Smooth muscle cell (in vitro differentiated cells): ENCODE data around the gene TCERG1L. TPM values are rescaled to one million over a fixed set of nuclear protein-coding genes. Genes with fewer than 3 reads are reported as not detected.

Experiments
- DNase-seq: peaks from one replicate; lab custom pipeline; 2025; ENCODE audit not compliant: unreplicated experiment; lab: John Stamatoyannopoulos, UW
- H2AFZ ChIP-seq: fragments of 200-600 bp; sonication (generic); 2 replicates; pipeline ENCODE4 v1.6.0; 2016; ENCODE audit warnings: antibody characterized with exemption, low read depth, mild to moderate bottlenecking
- H3F3A ChIP-seq: fragments of 200-600 bp; sonication (generic); 2 replicates; pipeline ENCODE4 v1.6.0; 2017; ENCODE audit warnings: antibody characterized with exemption, low read depth
- H3K27ac ChIP-seq: fragments of 200-600 bp; sonication (generic); 2 replicates; pipeline ENCODE4 v1.5.1; 2016; ENCODE audit warnings: low read depth, mild to moderate bottlenecking
- H3K27me3 ChIP-seq: fragments of 200-600 bp; sonication (generic); 2 replicates; pipeline ENCODE4 v1.6.1; 2016; ENCODE audit warnings: low read depth, mild to moderate bottlenecking
- H3K36me3 ChIP-seq: fragments of 200-600 bp; sonication (generic); 2 replicates; pipeline ENCODE4 v1.5.1; 2016; ENCODE audit warnings: low read depth
- H3K4me1 ChIP-seq: fragments of 200-600 bp; sonication (generic); 2 replicates; pipeline ENCODE4 v1.5.1; 2016; ENCODE audit warnings: low read depth
- H3K4me2 ChIP-seq: fragments of 200-600 bp; sonication (generic); 2 replicates; pipeline ENCODE4 v1.6.0; 2016; ENCODE audit warnings: mild to moderate bottlenecking
- H3K4me3 ChIP-seq: fragments of 200-600 bp; sonication (generic); 2 replicates; pipeline ENCODE4 v1.5.1; 2016; ENCODE audit warnings: mild to moderate bottlenecking
- H3K79me2 ChIP-seq: fragments of 200-600 bp; sonication (generic); 2 replicates; pipeline ENCODE4 v1.6.0; 2016; ENCODE audit warnings: low read depth, mild to moderate bottlenecking
- H3K9ac ChIP-seq: fragments of 200-600 bp; sonication (generic); 2 replicates; pipeline ENCODE4 v1.6.0; 2016; ENCODE audit warnings: low read depth
- H3K9me3 ChIP-seq: fragments of 200-600 bp; sonication (generic); replicated peaks from 2 replicates; pipeline ENCODE4 v1.5.1; 2016; ENCODE audit warnings: low read depth
- H4K20me1 ChIP-seq: fragments of 200-600 bp; sonication (generic); 2 replicates; pipeline ENCODE4 v1.6.0; 2016; ENCODE audit warnings: low read depth
- WGBS: methylation state at CpG from one replicate; pipeline ENCODE4 v1.1.7; 2016; ENCODE audit warnings: low lambda C conversion rate; 5-methylcytosine and 5-hydroxymethylcytosine counted together
- polyA plus RNA-seq: library from polyadenylated mRNA; unstranded; fragments of >200 nt; fragmentation: Nextera tagmentation; extraction: Ambion mirVana; gene quantifications from 2 replicates; pipeline ENCODE4 v1.2.1, GENCODE V29; 2016
- total RNA-seq: library from RNA; depleted of rRNA; stranded (reverse); fragments of >200 nt; gene quantifications from 2 replicates; pipeline ENCODE4 v1.2.3, GENCODE V29; 2014
- TF ChIP-seq, protein P1 (sequence below): fragments of 200-600 bp; sonication (generic); IDR thresholded peaks from 2 replicates; pipeline ENCODE4 v1.5.1; 2017; ENCODE audit warnings: borderline replicate concordance, mild to moderate bottlenecking, antibody characterized with exemption; ENCODE audit not compliant: insufficient read depth, poor library complexity, severe bottlenecking

The TCERG1L gene
- total and polyA plus RNA-seq, 2 experiments from 2014 or later: not detected

DNA sequence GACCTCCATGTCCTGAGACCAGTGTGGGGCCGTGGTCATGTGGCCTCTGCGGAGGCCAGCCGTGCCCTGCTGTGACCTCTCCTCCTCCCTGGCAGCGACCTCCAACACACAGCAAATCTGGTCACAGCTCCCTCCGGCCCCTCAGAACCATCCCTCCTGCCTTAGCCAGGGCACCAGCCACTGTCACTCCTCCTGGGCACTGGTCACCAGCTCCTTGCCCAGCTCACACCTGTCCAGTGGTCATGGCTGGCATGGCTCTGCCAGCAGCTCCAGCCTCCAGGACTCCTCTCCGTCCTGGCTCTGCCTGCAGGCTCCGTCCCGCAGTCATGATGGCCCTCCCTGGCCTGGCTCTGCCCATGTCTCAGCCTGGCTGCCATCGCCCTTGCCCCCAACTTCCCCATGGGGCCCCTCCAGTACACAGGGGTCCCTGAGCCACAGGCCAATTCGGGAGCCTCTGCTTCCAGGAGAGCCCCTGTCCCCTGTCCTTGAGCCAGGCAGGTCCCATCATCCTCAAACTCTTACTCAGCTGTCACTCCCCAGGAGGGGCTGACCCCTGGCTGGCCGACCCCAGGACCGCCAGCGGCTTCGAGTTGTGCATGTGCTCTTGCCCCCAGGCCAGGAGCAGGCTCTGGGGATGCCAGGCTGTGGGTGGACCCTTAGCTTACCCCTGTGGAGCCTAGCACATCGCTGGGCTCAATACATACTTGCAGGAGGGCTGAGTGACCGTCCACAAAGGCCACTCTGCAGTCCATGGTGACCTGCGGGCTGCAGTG is 92.5 kb downstream of the TCERG1L start:
- Histone ChIP-seq H3K4me2 (no peak overlapping the region), H3K9me3 (no peaks in the 10 kb centered on the region), H3K36me3 (no peaks in the 10 kb centered on the region), H3K4me1 (no peaks in the 10 kb centered on the region), H3K27me3 (no peaks in the 10 kb centered on the region), H3K79me2 (no peaks in the 10 kb centered on the region), H3K27ac (no peak overlapping the region), H3K9ac (no peak overlapping the region), H3F3A (no peaks in the 10 kb centered on the region), H3K4me3 (no peak overlapping the region), H2AFZ (no peak overlapping the region), H4K20me1 (no peaks in the 10 kb centered on the region)
- TF ChIP-seq, protein P1, sequence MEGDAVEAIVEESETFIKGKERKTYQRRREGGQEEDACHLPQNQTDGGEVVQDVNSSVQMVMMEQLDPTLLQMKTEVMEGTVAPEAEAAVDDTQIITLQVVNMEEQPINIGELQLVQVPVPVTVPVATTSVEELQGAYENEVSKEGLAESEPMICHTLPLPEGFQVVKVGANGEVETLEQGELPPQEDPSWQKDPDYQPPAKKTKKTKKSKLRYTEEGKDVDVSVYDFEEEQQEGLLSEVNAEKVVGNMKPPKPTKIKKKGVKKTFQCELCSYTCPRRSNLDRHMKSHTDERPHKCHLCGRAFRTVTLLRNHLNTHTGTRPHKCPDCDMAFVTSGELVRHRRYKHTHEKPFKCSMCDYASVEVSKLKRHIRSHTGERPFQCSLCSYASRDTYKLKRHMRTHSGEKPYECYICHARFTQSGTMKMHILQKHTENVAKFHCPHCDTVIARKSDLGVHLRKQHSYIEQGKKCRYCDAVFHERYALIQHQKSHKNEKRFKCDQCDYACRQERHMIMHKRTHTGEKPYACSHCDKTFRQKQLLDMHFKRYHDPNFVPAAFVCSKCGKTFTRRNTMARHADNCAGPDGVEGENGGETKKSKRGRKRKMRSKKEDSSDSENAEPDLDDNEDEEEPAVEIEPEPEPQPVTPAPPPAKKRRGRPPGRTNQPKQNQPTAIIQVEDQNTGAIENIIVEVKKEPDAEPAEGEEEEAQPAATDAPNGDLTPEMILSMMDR: no peak
- no peak for DNase-seq
- 92% methylated on average over 17 of the region's 17 CpGs for WGBS

DNA sequence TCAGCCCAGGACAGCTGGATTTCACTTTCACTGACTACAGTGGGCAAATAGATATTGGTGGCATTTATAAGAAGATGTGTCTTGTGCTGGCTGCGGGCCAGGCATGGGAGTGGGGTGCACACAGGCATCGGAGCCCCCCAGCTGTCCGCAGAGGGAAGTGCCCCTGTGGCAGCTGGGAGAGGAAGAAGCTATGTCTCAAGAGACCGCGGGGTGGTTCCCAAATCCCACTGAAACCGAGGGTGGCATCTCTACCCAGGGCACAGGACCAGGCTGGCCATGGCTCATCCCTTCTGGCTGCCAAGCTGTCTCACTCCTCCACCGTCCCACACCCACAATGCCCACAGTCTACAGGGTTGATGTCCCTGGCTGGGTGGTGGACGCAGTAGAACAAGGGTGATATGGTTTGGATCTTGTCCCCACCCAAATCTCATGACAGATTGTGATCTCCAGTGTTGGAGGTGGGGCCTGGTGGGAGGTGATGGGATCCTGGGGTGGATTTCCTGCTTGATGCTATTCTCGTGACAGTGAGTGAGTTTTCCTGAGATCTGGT is 94.8 kb downstream of the TCERG1L start:
- no peak overlapping the region for H2AFZ ChIP-seq
- H3K9ac ChIP-seq: no peak overlapping the region
- no peaks in the 10 kb centered on the region for H3K4me1 ChIP-seq
- TF ChIP-seq, protein P1: no peak
- no peaks in the 10 kb centered on the region for H3K9me3 ChIP-seq
- H3K79me2 ChIP-seq: no peaks in the 10 kb centered on the region
- H4K20me1 ChIP-seq: no peaks in the 10 kb centered on the region
- H3K27me3 ChIP-seq: no peaks in the 10 kb centered on the region
- DNase-seq: no peak
- WGBS: 91% methylated on average over 9 of the region's 9 CpGs
- no peak overlapping the region for H3K27ac ChIP-seq
- no peak overlapping the region for H3K4me2 ChIP-seq
- no peaks in the 10 kb centered on the region for H3F3A ChIP-seq
- no peak overlapping the region for H3K4me3 ChIP-seq
- H3K36me3 ChIP-seq: no peaks in the 10 kb centered on the region

DNA sequence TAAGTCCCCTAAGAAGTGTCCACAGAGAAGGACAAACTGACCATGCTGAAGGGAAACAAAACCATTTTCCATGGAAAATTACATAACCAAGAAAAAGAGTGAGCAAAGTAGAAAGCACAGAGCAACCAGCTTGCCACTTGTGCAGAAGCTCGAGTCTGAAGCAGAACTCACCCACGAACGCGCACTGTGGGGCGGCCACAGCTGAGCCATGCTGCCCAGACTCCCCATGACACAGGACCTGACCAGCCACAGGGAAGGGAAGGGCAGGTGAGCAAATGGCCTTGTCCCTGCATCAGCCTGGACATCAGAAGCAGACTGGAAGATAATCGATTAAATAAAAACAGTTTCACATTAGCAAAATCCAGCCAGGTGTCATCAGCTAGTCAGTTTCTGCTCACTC is 95.7 kb downstream of the TCERG1L start:
- Histone ChIP-seq H3K36me3 (no peaks in the 10 kb centered on the region), H3K9ac (no peak overlapping the region), H3K4me3 (no peak overlapping the region), H3K27ac (no peak overlapping the region), H4K20me1 (no peaks in the 10 kb centered on the region), H3K9me3 (no peaks in the 10 kb centered on the region), H3K4me1 (no peaks in the 10 kb centered on the region), H3K4me2 (no peak overlapping the region), H3K79me2 (no peaks in the 10 kb centered on the region), H3F3A (no peaks in the 10 kb centered on the region), H2AFZ (no peak overlapping the region), H3K27me3 (no peaks in the 10 kb centered on the region)
- DNase-seq: no peak
- TF ChIP-seq, protein P1: no peak
- 96% methylated on average over 6 of the region's 6 CpGs for WGBS
